ENCODE data around the gene CGB1. TPM values are rescaled to one million over a fixed set of nuclear protein-coding genes. Genes with fewer than 3 reads are reported as not detected.

Gene CGB1
- total and polyA plus RNA-seq, 2 donors from 2014 or later: not detected

DNA sequence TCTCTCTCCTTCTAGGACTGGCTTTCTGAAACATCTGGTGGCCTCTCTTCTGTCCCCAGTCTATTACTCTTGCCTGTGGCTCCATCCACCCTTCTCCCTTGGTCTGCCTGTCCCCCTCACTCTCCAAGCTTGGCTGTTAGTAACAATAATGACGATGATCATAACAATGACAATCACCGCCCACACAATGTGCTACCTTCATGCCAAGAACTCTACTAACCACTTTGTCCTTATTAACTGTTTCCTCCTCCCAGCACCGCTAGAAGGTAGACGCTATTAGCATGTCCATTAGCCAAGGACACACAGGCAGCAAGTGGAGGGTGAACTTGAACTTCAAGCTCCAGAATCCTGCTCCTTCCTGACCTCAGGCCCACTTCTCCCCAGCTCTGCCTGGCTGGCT is 46.3 kb downstream of the CGB1 start:
- TF ChIP-seq, protein P1, sequence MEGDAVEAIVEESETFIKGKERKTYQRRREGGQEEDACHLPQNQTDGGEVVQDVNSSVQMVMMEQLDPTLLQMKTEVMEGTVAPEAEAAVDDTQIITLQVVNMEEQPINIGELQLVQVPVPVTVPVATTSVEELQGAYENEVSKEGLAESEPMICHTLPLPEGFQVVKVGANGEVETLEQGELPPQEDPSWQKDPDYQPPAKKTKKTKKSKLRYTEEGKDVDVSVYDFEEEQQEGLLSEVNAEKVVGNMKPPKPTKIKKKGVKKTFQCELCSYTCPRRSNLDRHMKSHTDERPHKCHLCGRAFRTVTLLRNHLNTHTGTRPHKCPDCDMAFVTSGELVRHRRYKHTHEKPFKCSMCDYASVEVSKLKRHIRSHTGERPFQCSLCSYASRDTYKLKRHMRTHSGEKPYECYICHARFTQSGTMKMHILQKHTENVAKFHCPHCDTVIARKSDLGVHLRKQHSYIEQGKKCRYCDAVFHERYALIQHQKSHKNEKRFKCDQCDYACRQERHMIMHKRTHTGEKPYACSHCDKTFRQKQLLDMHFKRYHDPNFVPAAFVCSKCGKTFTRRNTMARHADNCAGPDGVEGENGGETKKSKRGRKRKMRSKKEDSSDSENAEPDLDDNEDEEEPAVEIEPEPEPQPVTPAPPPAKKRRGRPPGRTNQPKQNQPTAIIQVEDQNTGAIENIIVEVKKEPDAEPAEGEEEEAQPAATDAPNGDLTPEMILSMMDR (IDR thresholded peaks at IDR 0.05; ENCODE audit: borderline replicate concordance, extremely low read depth, insufficient read depth): no peak
- no peak overlapping the region for H3K9ac ChIP-seq (ENCODE audit: low read length in 3 of 3)
- DNase-seq (no peak), FAIRE-seq (no peak)
- H3K4me1 ChIP-seq (ENCODE audit: control insufficient read depth in 2 of 3, insufficient read depth in 2 of 3, low read depth in 1 of 3, low read length in 3 of 3): peaks cover 0 to 27% (median 11%) of the 10 kb centered on the region in 3 donors
- H3K4me3 ChIP-seq (ENCODE audit: low read length in 3 of 3): no peak overlapping the region
- intact Hi-C loops (cut with DNase I): no loop called here
- H3K27me3 ChIP-seq (ENCODE audit: control insufficient read depth, insufficient read depth, low read length): no peaks in the 10 kb centered on the region
- peaks cover 0 to 14% (median 11%) of the 10 kb centered on the region in 3 donors for H3K36me3 ChIP-seq (ENCODE audit: control insufficient read depth in 2 of 3, insufficient read depth in 3 of 3, low read length in 3 of 3)
- H3K9me3 ChIP-seq (ENCODE audit: control insufficient read depth in 2 of 3, insufficient read depth in 1 of 3, low read length in 3 of 3): no peaks in the 10 kb centered on the region
- no peak overlapping the region for H3K27ac ChIP-seq (ENCODE audit: low read depth in 2 of 2, low read length in 2 of 2)

DNA sequence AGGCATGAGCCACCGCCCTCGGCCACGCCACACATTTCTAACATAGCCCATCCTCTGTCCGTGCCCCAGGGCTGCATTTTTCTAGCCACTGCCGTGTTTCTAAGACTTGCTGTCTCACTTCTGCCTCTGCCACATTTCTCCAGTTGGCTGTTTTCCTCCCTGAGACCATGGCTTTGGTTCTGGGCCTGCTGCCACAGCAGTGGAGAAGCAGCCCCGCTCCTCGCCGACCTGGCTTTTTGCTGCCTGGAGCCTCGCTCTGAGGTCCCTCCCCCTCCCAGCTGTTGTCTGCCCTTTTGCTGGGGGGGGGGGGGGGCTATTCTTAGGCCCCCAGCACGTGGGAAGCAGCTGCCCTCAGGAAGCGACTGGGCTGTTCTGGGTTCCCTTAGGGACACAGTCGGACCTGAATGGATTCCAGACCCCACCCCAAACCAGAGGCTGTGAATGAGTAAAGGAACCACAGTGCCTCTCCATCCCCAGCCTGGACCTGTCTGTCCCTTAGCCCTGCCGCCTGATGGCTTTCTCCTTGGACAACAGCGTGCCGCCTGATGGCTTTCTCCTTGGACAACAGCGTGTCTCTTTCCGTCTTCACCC is 46.9 kb downstream of the CGB1 start:
- DNase-seq (no peak), FAIRE-seq (no peak)
- Histone ChIP-seq H3K27me3 (ENCODE audit: control insufficient read depth, insufficient read depth, low read length) (no peaks in the 10 kb centered on the region), H3K9me3 (ENCODE audit: control insufficient read depth in 2 of 3, insufficient read depth in 1 of 3, low read length in 3 of 3) (no peaks in the 10 kb centered on the region), H3K36me3 (ENCODE audit: control insufficient read depth in 2 of 3, insufficient read depth in 3 of 3, low read length in 3 of 3) (peaks cover 0 to 20% (median 17%) of the 10 kb centered on the region in 3 donors), H3K4me3 (ENCODE audit: low read length in 3 of 3) (no peak overlapping the region), H3K27ac (ENCODE audit: low read depth in 2 of 2, low read length in 2 of 2) (no peak overlapping the region), H3K4me1 (ENCODE audit: control insufficient read depth in 2 of 3, insufficient read depth in 2 of 3, low read depth in 1 of 3, low read length in 3 of 3) (peaks cover 0 to 25% (median 11%) of the 10 kb centered on the region in 3 donors), H3K9ac (ENCODE audit: low read length in 3 of 3) (no peak overlapping the region)
- TF ChIP-seq, protein P1 (IDR thresholded peaks at IDR 0.05; ENCODE audit: borderline replicate concordance, extremely low read depth, insufficient read depth): no peak
- intact Hi-C loops (cut with DNase I): no loop called here

DNA sequence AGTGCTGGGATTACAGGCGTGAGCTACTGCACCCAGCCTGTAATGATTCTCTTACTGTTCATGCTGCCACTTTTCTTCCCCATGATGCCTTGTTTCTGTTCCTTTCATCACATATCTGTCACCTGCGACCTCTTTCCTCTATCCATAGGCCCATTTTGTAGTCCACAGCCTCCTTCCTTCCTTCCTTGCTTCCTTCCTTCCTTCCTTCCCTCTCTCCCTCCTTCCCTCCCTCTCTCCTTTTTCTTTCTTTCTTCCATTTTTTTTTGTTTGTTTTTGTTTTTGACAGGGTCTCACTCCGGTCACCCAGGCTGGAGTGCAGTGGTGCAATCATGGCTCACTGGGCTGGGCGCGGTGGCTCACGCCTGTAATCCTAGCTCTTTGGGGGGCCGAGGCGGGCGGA is 47.8 kb downstream of the CGB1 start:
- Histone ChIP-seq H3K9ac (ENCODE audit: low read length in 3 of 3) (no peak overlapping the region), H3K4me3 (ENCODE audit: low read length in 3 of 3) (no peak overlapping the region), H3K36me3 (ENCODE audit: control insufficient read depth in 2 of 3, insufficient read depth in 3 of 3, low read length in 3 of 3) (peaks cover 0 to 22% (median 17%) of the 10 kb centered on the region in 3 donors), H3K27ac (ENCODE audit: low read depth in 2 of 2, low read length in 2 of 2) (no peak overlapping the region), H3K4me1 (ENCODE audit: control insufficient read depth in 2 of 3, insufficient read depth in 2 of 3, low read depth in 1 of 3, low read length in 3 of 3) (peaks cover 0 to 18% (median 6%) of the 10 kb centered on the region in 3 donors), H3K9me3 (ENCODE audit: control insufficient read depth in 2 of 3, insufficient read depth in 1 of 3, low read length in 3 of 3) (no peaks in the 10 kb centered on the region), H3K27me3 (ENCODE audit: control insufficient read depth, insufficient read depth, low read length) (no peaks in the 10 kb centered on the region)
- FAIRE-seq (no peak), DNase-seq (no peak)
- intact Hi-C loops (cut with DNase I): no loop called here
- TF ChIP-seq, protein P1 (IDR thresholded peaks at IDR 0.05; ENCODE audit: borderline replicate concordance, extremely low read depth, insufficient read depth): no peak

DNA sequence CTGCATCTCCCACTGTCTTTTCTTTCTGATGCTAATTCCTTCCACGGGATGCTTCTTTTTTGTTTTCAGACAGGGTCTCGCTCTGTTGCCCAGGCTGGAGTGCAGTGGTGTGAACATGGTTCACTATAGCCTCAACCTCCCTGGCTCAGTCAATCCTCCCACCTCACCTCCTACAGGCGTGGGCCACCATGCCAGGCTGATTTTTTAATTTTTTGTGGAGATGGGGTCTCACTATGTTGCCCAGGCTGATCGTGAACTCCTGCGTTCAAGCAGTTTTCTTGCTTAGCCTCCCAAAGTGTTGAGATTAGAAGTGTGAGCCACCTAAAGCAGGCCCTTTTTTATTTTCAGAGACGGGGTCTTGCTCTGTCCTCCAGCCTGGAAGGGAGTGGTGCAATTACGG is 48.4 kb downstream of the CGB1 start:
- Histone ChIP-seq H3K36me3 (ENCODE audit: control insufficient read depth in 2 of 3, insufficient read depth in 3 of 3, low read length in 3 of 3) (peaks cover 0 to 26% (median 19%) of the 10 kb centered on the region in 3 donors), H3K9ac (ENCODE audit: low read length in 3 of 3) (no peak overlapping the region), H3K9me3 (ENCODE audit: control insufficient read depth in 2 of 3, insufficient read depth in 1 of 3, low read length in 3 of 3) (no peaks in the 10 kb centered on the region), H3K27me3 (ENCODE audit: control insufficient read depth, insufficient read depth, low read length) (no peaks in the 10 kb centered on the region), H3K4me3 (ENCODE audit: low read length in 3 of 3) (no peak overlapping the region), H3K4me1 (ENCODE audit: control insufficient read depth in 2 of 3, insufficient read depth in 2 of 3, low read depth in 1 of 3, low read length in 3 of 3) (peaks cover 0 to 18% (median 6%) of the 10 kb centered on the region in 3 donors), H3K27ac (ENCODE audit: low read depth in 2 of 2, low read length in 2 of 2) (no peak overlapping the region)
- FAIRE-seq (no peak), DNase-seq (no peak)
- TF ChIP-seq, protein P1 (IDR thresholded peaks at IDR 0.05; ENCODE audit: borderline replicate concordance, extremely low read depth, insufficient read depth): no peak
- intact Hi-C loops (cut with DNase I): no loop called here

All from kidney (tissue), 14 donors.